Measurements from ENCODE around the gene KAZN. TPM values are rescaled to one million over a fixed set of nuclear protein-coding genes. Genes with fewer than 3 reads are reported as not detected.

KAZN gene
- total and polyA plus RNA-seq, 2 of the 8 experiments (the other 6 are each of a cell fraction or from before 2014, with no cell fraction given), result 3.7 to 11.8 TPM

- H3K4ac ChIP-seq (replicated peaks; ENCODE audit: insufficient read length, low read depth, low read length), result no peak overlapping the region
- H3K56ac ChIP-seq (replicated peaks; ENCODE audit: insufficient read length, low read depth, low read length), result no peak overlapping the region
- no peak overlapping the region for H2BK20ac ChIP-seq (ENCODE audit: low read length)
- no peaks in the 10 kb centered on the region for H3K79me1 ChIP-seq (ENCODE audit: low read depth, low read length)
- ChIA-PET POLR2A (ENCODE audit: partially characterized antibody) (interaction anchor here (0.6 kb wide), 1 partner anchor 20 kb away, joined by 4 read pairs; no protein-coding TSS in a partner anchor), CTCF (ENCODE audit: partially characterized antibody) (no interaction called here)
- TF ChIP-seq YY1 (IDR thresholded peaks at IDR 0.05; ENCODE audit: low read depth, low read length) (no peak), RNF2 (IDR thresholded peaks at IDR 0.05; ENCODE audit: borderline replicate concordance, low read depth, low read length, missing control alignments, poor library complexity, severe bottlenecking) (no peak), HDAC6 (IDR thresholded peaks at IDR 0.05; ENCODE audit: low read depth, low read length) (no peak), BACH1 (IDR thresholded peaks at IDR 0.05; ENCODE audit: low read length) (no peak), NANOG (IDR thresholded peaks at IDR 0.05; ENCODE audit: insufficient read depth, low read depth, low read length, poor library complexity, severe bottlenecking) (no peak), FOSL1 (IDR thresholded peaks at IDR 0.05; ENCODE audit: insufficient read depth, low read depth, low read length) (no peak), TEAD4 (IDR thresholded peaks at IDR 0.05; ENCODE audit: low read depth, low read length) (no peak), CTBP2 (IDR thresholded peaks at IDR 0.05; ENCODE audit: borderline replicate concordance, insufficient read depth, insufficient read length, low read length) (no peak)
- no peak overlapping the region for H2AK5ac ChIP-seq (ENCODE audit: low read depth, low read length)
- 87% methylated on average over 8 of the region's 8 CpGs; no CpG with 5 or more reads in 1 of the 2 experiments for WGBS, 2 experiments (ENCODE audit: extremely low coverage in 1 of 2, insufficient coverage in 1 of 2, insufficient read length in 1 of 2, insufficient replicate concordance in 2 of 2, low coverage in 1 of 2, low lambda C conversion rate in 2 of 2, missing lambda C conversion rate in 1 of 2)
- DNase-seq (ENCODE audit: low read depth in 1 of 2, low spot score in 2 of 2), result no peak
- no peak overlapping the region for H4K5ac ChIP-seq (ENCODE audit: insufficient read length, low read depth, low read length)
- H3K27ac ChIP-seq (ENCODE audit: low read depth, low read length), result no peak overlapping the region
- H3K27me3 ChIP-seq (replicated peaks in 1 of 4; ENCODE audit: control insufficient read depth in 3 of 4, extremely low read depth in 1 of 4, insufficient read depth in 3 of 4, low read length in 3 of 4), result no peaks in the 10 kb centered on the region
- no peaks in the 10 kb centered on the region for H3K9me3 ChIP-seq (ENCODE audit: insufficient read depth in 2 of 2, low read depth in 1 of 2, low read length in 1 of 2)
- no peaks in the 10 kb centered on the region for H3K36me3 ChIP-seq (ENCODE audit: control insufficient read depth in 2 of 4, insufficient read depth in 4 of 4, low read length in 3 of 4)
- no peak overlapping the region for H3K23ac ChIP-seq (ENCODE audit: insufficient read length)
- no peak overlapping the region for H3K4me3 ChIP-seq (ENCODE audit: extremely low read depth in 1 of 4, insufficient read depth in 2 of 4, low read depth in 3 of 4, low read length in 4 of 4)
- H3K4me2 ChIP-seq (ENCODE audit: insufficient read depth in 1 of 2, low read depth in 2 of 2, low read length in 2 of 2), result no peak overlapping the region
- H3K9ac ChIP-seq (replicated peaks in 1 of 4; ENCODE audit: extremely low read depth in 1 of 4, low read depth in 3 of 4, low read length in 3 of 4), result no peak overlapping the region
- H2BK15ac ChIP-seq (ENCODE audit: low read length), result no peak overlapping the region
- H3K18ac ChIP-seq (ENCODE audit: extremely low read depth, low read length), result no peak overlapping the region
- no peak overlapping the region for H3K14ac ChIP-seq (ENCODE audit: insufficient read length)
- H4K91ac ChIP-seq (replicated peaks; ENCODE audit: insufficient read length, low read length), result no peak overlapping the region
- no peak for FAIRE-seq
- no peak overlapping the region for H4K8ac ChIP-seq (ENCODE audit: extremely low read depth, insufficient read depth, low read length)
- H3K23me2 ChIP-seq (ENCODE audit: low read depth, low read length), result no peaks in the 10 kb centered on the region; the same call in 1 of the 2 replicates
- H2BK12ac ChIP-seq (ENCODE audit: low read depth, low read length), result no peak overlapping the region
- H2BK5ac ChIP-seq (ENCODE audit: low read depth, low read length), result no peak overlapping the region
- no peak overlapping the region for H2BK120ac ChIP-seq (replicated peaks; ENCODE audit: low read depth, low read length)
- 0 out of 7 replicates have a peak, but pooled peaks cover 0 to 2% (median 0%) of the 10 kb centered on the region in 4 experiments for H3K4me1 ChIP-seq (replicated peaks in 1 of 4; ENCODE audit: control insufficient read depth in 3 of 4, insufficient read depth in 4 of 4, low read length in 3 of 4)
- H2AFZ ChIP-seq (ENCODE audit: low read length), result no peak overlapping the region
- H3K79me2 ChIP-seq (ENCODE audit: control insufficient read depth in 1 of 2, insufficient read depth in 2 of 2, low read length in 2 of 2), result no peaks in the 10 kb centered on the region
- H4K20me1 ChIP-seq (replicated peaks in 1 of 2; ENCODE audit: control insufficient read depth in 1 of 2, insufficient read depth in 2 of 2, low read length in 2 of 2), result no peaks in the 10 kb centered on the region
Measured at GRCh38 chr1:14653461-14653960, 55.0 kb downstream of the KAZN start.
